Endodermal cell (in vitro differentiated cells): ENCODE results near the gene BICD2. TPM values are rescaled to one million over a fixed set of nuclear protein-coding genes. Genes with fewer than 3 reads are reported as not detected.

ENCODE experiments used
- DNase-seq: peaks from one replicate; pipeline ENCODE4 v3.0.0-alpha.2; 2017
- H3K27ac ChIP-seq: 2 replicates; pipeline ENCODE4 v1.5.1; 2013; ENCODE audit warnings: mild to moderate bottlenecking, low read depth, low read length, moderate library complexity
- H3K27me3 ChIP-seq: 2 replicates; pipeline ENCODE4 v1.6.1; 2013; ENCODE audit warnings: mild to moderate bottlenecking, low read length, moderate library complexity; ENCODE audit not compliant: insufficient read depth, control insufficient read depth, poor library complexity, severe bottlenecking
- H3K36me3 ChIP-seq: 2 replicates; pipeline ENCODE4 v1.7.0; 2013; ENCODE audit warnings: mild to moderate bottlenecking, low read length, moderate library complexity; ENCODE audit not compliant: control insufficient read depth, insufficient read depth
- H3K4me1 ChIP-seq: one replicate; pipeline ENCODE4 v1.7.0; 2013; ENCODE audit warnings: low read length; ENCODE audit not compliant: control insufficient read depth, insufficient read depth
- H3K4me3 ChIP-seq: 2 replicates; pipeline ENCODE4 v1.5.1; 2013; ENCODE audit warnings: mild to moderate bottlenecking, low read length, moderate library complexity
- H3K9ac ChIP-seq: 2 replicates; pipeline ENCODE4 v1.6.1; 2013; ENCODE audit warnings: mild to moderate bottlenecking, low read length, moderate library complexity; ENCODE audit not compliant: poor library complexity, severe bottlenecking; ENCODE audit errors: extremely low read depth
- H3K9me3 ChIP-seq: 2 replicates; pipeline ENCODE4 v1.6.1; 2013; ENCODE audit warnings: mild to moderate bottlenecking, low read length, moderate library complexity; ENCODE audit not compliant: control insufficient read depth
- H3K27ac Mint-ChIP-seq: 2 replicates; pipeline ENCODE4 v1.8.0; 2020; ENCODE audit warnings: mixed read lengths
- H3K27me3 Mint-ChIP-seq: 2 replicates; pipeline ENCODE4 v1.8.0; 2021; ENCODE audit warnings: mild to moderate bottlenecking, mixed read lengths; ENCODE audit not compliant: insufficient read depth
- H3K36me3 Mint-ChIP-seq: 2 replicates; pipeline ENCODE4 v1.8.0; 2020; ENCODE audit warnings: low read depth, mixed read lengths
- H3K4me1 Mint-ChIP-seq: 2 replicates; pipeline ENCODE4 v1.8.0; 2020; ENCODE audit warnings: mixed read lengths
- H3K4me3 Mint-ChIP-seq: 2 replicates; pipeline ENCODE4 v1.8.0; 2020; ENCODE audit warnings: mild to moderate bottlenecking, moderate library complexity, mixed read lengths
- H3K9me3 Mint-ChIP-seq: 2 replicates; pipeline ENCODE4 v1.8.0; 2020; ENCODE audit warnings: mild to moderate bottlenecking, mixed read lengths
- CTCF ChIP-seq: fragments of 200-600 bp; sonication (generic); conservative IDR thresholded peaks from 2 replicates; pipeline ENCODE4 v1.5.0; 2021; ENCODE audit warnings: antibody characterized with exemption, mild to moderate bottlenecking
- WGBS, 2 experiments: methylation state at CpG; one replicate each; pipeline versions ENCODE4 v1.1.5 to v1.1.7; 2013; ENCODE audit warnings: missing lambda C conversion rate in 2 of 2, mixed read lengths in 1 of 2; ENCODE audit not compliant: insufficient coverage in 1 of 2, insufficient read length in 1 of 2; 5-methylcytosine and 5-hydroxymethylcytosine counted together
- total RNA-seq, 2 donors: library from RNA; stranded (reverse); fragmentation: NEBNext Ultra II Directional in 1 of 2; extraction: Animal tissue kit (Norgen Biotek cat#: 25700) in 1 of 2; gene quantifications; 2 replicates in 1 of 2; 3 replicates in 1 of 2; pipeline ENCODE4 v1.2.1, GENCODE V29; 2021

Gene BICD2
- total RNA-seq, 2 donors from 2014 or later, result 20.7 to 20.9 TPM

GRCh38 chr9:92807757-92808725 lies 43.4 kb upstream of the BICD2 start:
- Mint-ChIP-seq H3K4me3 (peak overlapping the region; percentile 53), H3K9me3 (no peaks in the 10 kb centered on the region), H3K36me3 (no peaks in the 10 kb centered on the region), H3K4me1 (peaks cover 2% of the 10 kb centered on the region), H3K27ac (no peak overlapping the region), H3K27me3 (peaks cover 66% of the 10 kb centered on the region)
- Histone ChIP-seq H3K4me3 (no peak overlapping the region), H3K9me3 (no peaks in the 10 kb centered on the region), H3K9ac (no peak overlapping the region), H3K4me1 (no peaks in the 10 kb centered on the region), H3K27ac (no peak overlapping the region), H3K27me3 (peaks cover 98% of the 10 kb centered on the region), H3K36me3 (no peaks in the 10 kb centered on the region)
- 11 to 12% methylated on average over 22 to 76 of the region's 76 CpGs for whole genome bisulfite sequencing, 2 experiments
- TF ChIP-seq CTCF, result no peak
- peak; percentile 71 for DNase-seq

- Mint-ChIP-seq H3K27me3 (peaks cover 61% of the 10 kb centered on the region), H3K27ac (no peak overlapping the region), H3K4me3 (no peak overlapping the region), H3K4me1 (peaks cover 6% of the 10 kb centered on the region), H3K36me3 (no peaks in the 10 kb centered on the region), H3K9me3 (no peaks in the 10 kb centered on the region)
- H3K9me3 ChIP-seq, result no peaks in the 10 kb centered on the region
- DNase-seq, result peak; percentile 49
- no peak overlapping the region for H3K27ac ChIP-seq
- TF ChIP-seq CTCF, result no peak
- no peak overlapping the region for H3K9ac ChIP-seq
- 20 to 24% methylated on average over 27 to 43 of the region's 44 CpGs for WGBS, 2 experiments
- no peak overlapping the region for H3K4me3 ChIP-seq
- peaks cover 90% of the 10 kb centered on the region for H3K27me3 ChIP-seq
- no peaks in the 10 kb centered on the region for H3K4me1 ChIP-seq
- no peaks in the 10 kb centered on the region for H3K36me3 ChIP-seq
Observed at GRCh38 chr9:92807031-92807756, 42.6 kb upstream of the BICD2 start.

- no peak for TF ChIP-seq CTCF
- H3K9ac ChIP-seq, result no peak overlapping the region
- H3K36me3 Mint-ChIP-seq, result no peaks in the 10 kb centered on the region
- no peak overlapping the region for H3K4me3 Mint-ChIP-seq
- H3K27me3 ChIP-seq, result peaks cover 66% of the 10 kb centered on the region
- no peak overlapping the region for H3K4me3 ChIP-seq
- peaks cover 6% of the 10 kb centered on the region for H3K4me1 Mint-ChIP-seq
- H3K4me1 ChIP-seq, result no peaks in the 10 kb centered on the region
- no peaks in the 10 kb centered on the region for H3K9me3 ChIP-seq
- no peak overlapping the region for H3K27ac ChIP-seq
- no peak overlapping the region for H3K27ac Mint-ChIP-seq
- no peaks in the 10 kb centered on the region for H3K36me3 ChIP-seq
- H3K27me3 Mint-ChIP-seq, result peaks cover 47% of the 10 kb centered on the region
- DNase-seq, result no peak
- H3K9me3 Mint-ChIP-seq, result no peaks in the 10 kb centered on the region
- WGBS, 2 experiments, result 92 to 100% methylated on average over 2 to 6 of the region's 6 CpGs
Observed at GRCh38 chr9:92804727-92805126, 40.1 kb upstream of the BICD2 start.
